Liver (tissue), 3 donors: ENCODE data around the gene SIT1.
"Not testable (repeated sequence)": the region's sequence is repeated elsewhere in the genome, so short reads cannot be mapped to it uniquely, and the experiment has no call there.

Source experiments
- EGR1 ChIP-seq, 2 donors: IDR thresholded peaks; 2 replicates each; pipeline ENCODE4 v1.6.1; 2016 to 2018; ENCODE audit warnings: antibody characterized with exemption in 2 of 2, low read depth in 2 of 2
- FOXA2 ChIP-seq: IDR thresholded peaks from 2 replicates; pipeline ENCODE4 v1.6.1; 2016; ENCODE audit warnings: antibody characterized with exemption
- GABPA ChIP-seq, 2 donors: IDR thresholded peaks in 1 of 2; conservative IDR thresholded peaks in 1 of 2; 2 replicates each; pipeline ENCODE4 v1.6.1; 2016; ENCODE audit warnings: antibody characterized with exemption in 2 of 2, mild to moderate bottlenecking in 1 of 2, moderate library complexity in 1 of 2
- HNF4A ChIP-seq, 2 donors: conservative IDR thresholded peaks; 2 replicates each; pipeline ENCODE4 v1.6.1; 2016; ENCODE audit warnings: antibody characterized with exemption in 2 of 2, mild to moderate bottlenecking in 2 of 2
- JUND ChIP-seq, 2 donors: IDR thresholded peaks; 2 replicates each; pipeline ENCODE4 v1.6.1; 2016; ENCODE audit warnings: antibody characterized with exemption in 2 of 2
- NR2F2 ChIP-seq: IDR thresholded peaks from 2 replicates; pipeline ENCODE4 v1.6.1; 2016; ENCODE audit warnings: antibody characterized with exemption
- RXRA ChIP-seq, 2 donors: IDR thresholded peaks; 2 replicates each; pipeline ENCODE4 v1.6.1; 2017 to 2018; ENCODE audit warnings: antibody characterized with exemption in 2 of 2, mild to moderate bottlenecking in 1 of 2
- SP1 ChIP-seq: IDR thresholded peaks from 2 replicates; pipeline ENCODE4 v1.6.1; 2018; ENCODE audit warnings: antibody characterized with exemption, mild to moderate bottlenecking
- TAF1 ChIP-seq: conservative IDR thresholded peaks from 2 replicates; pipeline ENCODE4 v1.6.1; 2016; ENCODE audit warnings: antibody characterized with exemption, mild to moderate bottlenecking
- YY1 ChIP-seq: IDR thresholded peaks from 2 replicates; pipeline ENCODE4 v1.6.1; 2016; ENCODE audit warnings: antibody characterized with exemption, mild to moderate bottlenecking
- TF ChIP-seq, protein P1 (sequence below): fragments of 150-350 bp; IDR thresholded peaks from 2 replicates; pipeline ENCODE4 v1.5.1; 2017; ENCODE audit warnings: improper control_type of control experiment, low read depth, low read length; ENCODE audit not compliant: missing input control
- TF ChIP-seq, protein P2 (sequence below): IDR thresholded peaks from 2 replicates; pipeline ENCODE4 v1.6.1; 2016; ENCODE audit warnings: antibody characterized with exemption
- TF ChIP-seq, protein P3 (sequence below): IDR thresholded peaks from 2 replicates; pipeline ENCODE4 v1.6.1; 2016; ENCODE audit warnings: antibody characterized with exemption
- TF ChIP-seq, protein P4 (sequence below): IDR thresholded peaks from 2 replicates; pipeline ENCODE4 v1.6.1; 2016; ENCODE audit warnings: antibody characterized with exemption, mild to moderate bottlenecking
- donor health status: healthy.
- donor health status: healthy.

DNA sequence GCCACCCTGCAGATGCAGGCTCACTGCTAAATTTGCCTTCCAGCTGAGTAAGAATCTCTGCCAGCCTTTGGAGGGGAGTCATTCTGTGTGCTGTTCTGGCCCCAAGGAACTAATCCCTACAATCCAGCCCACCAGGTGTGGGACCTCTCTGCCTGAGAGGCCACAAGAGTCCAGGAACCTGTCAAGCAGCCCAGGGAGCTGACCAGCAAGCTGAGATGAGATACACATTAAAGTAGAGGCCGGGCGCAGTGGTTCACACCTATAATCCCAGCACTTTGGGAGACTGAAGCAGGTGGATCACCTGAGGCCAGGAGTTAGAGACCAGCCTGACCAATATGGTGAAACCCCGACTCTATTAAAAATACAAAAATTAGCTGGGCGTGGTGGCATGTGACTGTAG, 38.7 kb downstream of the SIT1 start:
- TF ChIP-seq, protein P1, sequence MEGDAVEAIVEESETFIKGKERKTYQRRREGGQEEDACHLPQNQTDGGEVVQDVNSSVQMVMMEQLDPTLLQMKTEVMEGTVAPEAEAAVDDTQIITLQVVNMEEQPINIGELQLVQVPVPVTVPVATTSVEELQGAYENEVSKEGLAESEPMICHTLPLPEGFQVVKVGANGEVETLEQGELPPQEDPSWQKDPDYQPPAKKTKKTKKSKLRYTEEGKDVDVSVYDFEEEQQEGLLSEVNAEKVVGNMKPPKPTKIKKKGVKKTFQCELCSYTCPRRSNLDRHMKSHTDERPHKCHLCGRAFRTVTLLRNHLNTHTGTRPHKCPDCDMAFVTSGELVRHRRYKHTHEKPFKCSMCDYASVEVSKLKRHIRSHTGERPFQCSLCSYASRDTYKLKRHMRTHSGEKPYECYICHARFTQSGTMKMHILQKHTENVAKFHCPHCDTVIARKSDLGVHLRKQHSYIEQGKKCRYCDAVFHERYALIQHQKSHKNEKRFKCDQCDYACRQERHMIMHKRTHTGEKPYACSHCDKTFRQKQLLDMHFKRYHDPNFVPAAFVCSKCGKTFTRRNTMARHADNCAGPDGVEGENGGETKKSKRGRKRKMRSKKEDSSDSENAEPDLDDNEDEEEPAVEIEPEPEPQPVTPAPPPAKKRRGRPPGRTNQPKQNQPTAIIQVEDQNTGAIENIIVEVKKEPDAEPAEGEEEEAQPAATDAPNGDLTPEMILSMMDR, result not testable (repeated sequence)
- TF ChIP-seq GABPA (IDR thresholded peaks at IDR 0.05 in 1 of 2, conservative IDR thresholded peaks at IDR 0.05 in 1 of 2); JUND (IDR thresholded peaks at IDR 0.05); RXRA (IDR thresholded peaks at IDR 0.05); SP1; TAF1; YY1; FOXA2; NR2F2; HNF4A (conservative IDR thresholded peaks at IDR 0.05); EGR1 (IDR thresholded peaks at IDR 0.05; ENCODE audit: low read depth in 2 of 2): not testable (repeated sequence)
- TF ChIP-seq, protein P2, sequence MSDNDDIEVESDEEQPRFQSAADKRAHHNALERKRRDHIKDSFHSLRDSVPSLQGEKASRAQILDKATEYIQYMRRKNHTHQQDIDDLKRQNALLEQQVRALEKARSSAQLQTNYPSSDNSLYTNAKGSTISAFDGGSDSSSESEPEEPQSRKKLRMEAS, result not testable (repeated sequence)
- TF ChIP-seq, protein P3, sequence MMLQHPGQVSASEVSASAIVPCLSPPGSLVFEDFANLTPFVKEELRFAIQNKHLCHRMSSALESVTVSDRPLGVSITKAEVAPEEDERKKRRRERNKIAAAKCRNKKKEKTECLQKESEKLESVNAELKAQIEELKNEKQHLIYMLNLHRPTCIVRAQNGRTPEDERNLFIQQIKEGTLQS, result not testable (repeated sequence)
- TF ChIP-seq, protein P4, sequence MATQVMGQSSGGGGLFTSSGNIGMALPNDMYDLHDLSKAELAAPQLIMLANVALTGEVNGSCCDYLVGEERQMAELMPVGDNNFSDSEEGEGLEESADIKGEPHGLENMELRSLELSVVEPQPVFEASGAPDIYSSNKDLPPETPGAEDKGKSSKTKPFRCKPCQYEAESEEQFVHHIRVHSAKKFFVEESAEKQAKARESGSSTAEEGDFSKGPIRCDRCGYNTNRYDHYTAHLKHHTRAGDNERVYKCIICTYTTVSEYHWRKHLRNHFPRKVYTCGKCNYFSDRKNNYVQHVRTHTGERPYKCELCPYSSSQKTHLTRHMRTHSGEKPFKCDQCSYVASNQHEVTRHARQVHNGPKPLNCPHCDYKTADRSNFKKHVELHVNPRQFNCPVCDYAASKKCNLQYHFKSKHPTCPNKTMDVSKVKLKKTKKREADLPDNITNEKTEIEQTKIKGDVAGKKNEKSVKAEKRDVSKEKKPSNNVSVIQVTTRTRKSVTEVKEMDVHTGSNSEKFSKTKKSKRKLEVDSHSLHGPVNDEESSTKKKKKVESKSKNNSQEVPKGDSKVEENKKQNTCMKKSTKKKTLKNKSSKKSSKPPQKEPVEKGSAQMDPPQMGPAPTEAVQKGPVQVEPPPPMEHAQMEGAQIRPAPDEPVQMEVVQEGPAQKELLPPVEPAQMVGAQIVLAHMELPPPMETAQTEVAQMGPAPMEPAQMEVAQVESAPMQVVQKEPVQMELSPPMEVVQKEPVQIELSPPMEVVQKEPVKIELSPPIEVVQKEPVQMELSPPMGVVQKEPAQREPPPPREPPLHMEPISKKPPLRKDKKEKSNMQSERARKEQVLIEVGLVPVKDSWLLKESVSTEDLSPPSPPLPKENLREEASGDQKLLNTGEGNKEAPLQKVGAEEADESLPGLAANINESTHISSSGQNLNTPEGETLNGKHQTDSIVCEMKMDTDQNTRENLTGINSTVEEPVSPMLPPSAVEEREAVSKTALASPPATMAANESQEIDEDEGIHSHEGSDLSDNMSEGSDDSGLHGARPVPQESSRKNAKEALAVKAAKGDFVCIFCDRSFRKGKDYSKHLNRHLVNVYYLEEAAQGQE, result not testable (repeated sequence)
